T-helper 9 cell (primary cell): ENCODE measurements around the gene NACA2.
"Not testable (repeated sequence)": the region's sequence is repeated elsewhere in the genome, so short reads cannot be mapped to it uniquely, and the experiment has no call there.

ENCODE experiments used
- DNase-seq: peaks from one replicate; pipeline ENCODE4 v3.0.0-alpha.2; 2020

Gene NACA2

GRCh38 chr17:61598014-61598413, 7.0 kb upstream of the NACA2 start:
- DNase-seq: no peak

- DNase-seq: no peak
Measured at GRCh38 chr17:61597607-61598006, 6.6 kb upstream of the NACA2 start.

GRCh38 chr17:61595418-61596186, 4.6 kb upstream of the NACA2 start:
- no peak for DNase-seq

GRCh38 chr17:61594294-61594825, 3.3 kb upstream of the NACA2 start:
- no peak for DNase-seq

DNA sequence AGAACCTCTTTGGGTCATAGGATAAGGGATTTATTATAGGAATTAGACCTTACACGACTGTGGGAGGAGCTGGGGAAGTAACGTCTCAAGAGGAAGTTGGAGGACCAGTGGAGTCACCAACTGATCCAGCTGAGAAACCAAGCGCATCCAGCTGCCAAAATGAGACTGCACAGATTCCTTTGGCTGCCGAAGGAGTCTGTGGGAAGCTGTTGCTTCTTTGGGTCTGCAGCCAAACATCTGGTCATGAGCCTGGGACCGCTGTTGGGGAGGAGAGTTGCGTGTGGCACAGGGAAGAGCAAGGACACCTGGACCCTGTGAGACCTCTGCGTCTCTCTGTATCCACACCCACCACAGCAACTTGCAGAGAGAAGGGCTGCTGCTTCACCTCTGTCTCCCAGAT, 2.4 kb upstream of the NACA2 start:
- no peak for DNase-seq

- no peak for DNase-seq
Measured at GRCh38 chr17:61591930-61592329, 911 bp upstream of the NACA2 start.

DNA sequence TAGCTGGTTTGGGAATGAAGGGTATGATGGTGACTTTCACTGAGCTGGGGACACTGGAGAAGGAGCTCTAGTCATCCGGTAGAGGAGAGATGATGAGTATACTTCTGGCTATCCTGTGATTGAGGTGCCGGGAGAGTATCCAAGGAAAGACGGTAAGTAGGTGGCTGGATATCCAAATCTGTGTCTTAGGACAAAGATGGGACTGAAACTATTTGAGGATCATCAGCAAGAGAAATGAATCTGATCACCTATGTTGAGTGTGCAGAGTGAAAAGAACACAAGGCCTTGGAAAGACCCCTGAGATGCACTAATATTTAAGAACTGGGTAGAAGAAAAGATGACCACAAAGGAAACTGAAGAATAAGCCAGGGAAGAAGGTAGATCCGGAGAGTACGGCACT, 1.0 kb downstream of the NACA2 start:
- no peak for DNase-seq

DNA sequence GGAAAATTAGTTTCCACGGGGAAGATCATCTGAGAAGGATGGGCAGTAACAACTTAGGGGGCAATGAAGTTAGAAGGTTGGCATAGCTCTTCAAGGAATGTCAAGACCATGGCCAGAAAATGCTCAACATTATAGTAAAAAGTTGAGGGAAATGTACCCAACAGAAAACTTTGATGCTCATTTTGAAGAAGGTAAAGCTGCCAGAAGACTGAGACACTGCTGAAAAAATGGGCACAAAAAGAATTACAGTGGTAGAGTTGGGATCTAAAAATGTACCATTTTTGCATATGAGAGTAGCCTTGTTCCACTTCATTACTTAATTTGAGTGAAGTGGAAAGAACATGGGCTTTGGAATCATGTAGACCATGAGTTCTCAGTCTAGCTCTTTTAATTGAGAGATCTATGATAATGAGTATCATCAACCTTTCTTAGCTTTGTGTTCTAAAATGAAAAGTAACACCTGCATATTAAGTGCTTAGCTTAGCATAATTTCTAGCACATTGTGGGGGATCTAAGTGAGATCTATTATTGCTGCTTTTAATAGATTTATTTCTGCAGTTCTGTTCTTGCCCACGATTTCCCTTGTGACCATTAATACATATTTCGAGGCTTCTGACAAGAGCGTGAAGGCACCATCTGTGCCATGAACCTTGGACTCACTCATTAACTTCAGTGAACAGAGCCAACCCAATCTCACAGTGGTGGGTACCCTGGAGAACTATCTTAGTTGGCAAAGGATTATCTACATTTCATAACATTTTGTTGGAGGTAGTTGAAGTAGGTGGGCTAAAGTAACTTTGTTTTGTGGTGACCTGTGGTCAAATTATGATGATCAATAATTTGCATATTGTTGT, 3.0 kb downstream of the NACA2 start:
- DNase-seq: no peak

- DNase-seq: no peak
Measured at GRCh38 chr17:61587242-61587641, 3.8 kb downstream of the NACA2 start.

DNA sequence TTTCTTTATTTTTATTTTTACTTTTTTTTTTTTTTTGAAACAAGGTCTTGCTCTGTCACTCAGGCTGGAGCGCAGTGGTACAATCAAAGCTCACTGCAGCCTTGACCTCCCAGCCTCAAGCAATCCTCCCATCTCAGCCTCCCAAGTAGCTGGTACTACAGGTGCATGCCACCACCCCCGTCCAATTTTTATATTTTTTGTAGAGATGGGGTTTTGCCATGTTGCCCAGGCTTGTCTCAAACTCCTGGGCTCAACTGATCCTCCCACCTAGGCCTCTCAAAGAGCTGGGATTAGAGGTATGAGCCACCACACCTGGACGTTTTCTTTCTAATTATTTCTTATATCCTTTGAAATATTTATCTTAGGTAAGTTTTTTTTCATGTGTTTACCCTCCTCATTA, 4.4 kb downstream of the NACA2 start:
- not testable (repeated sequence) for DNase-seq

GRCh38 chr17:61586031-61586566, 4.9 kb downstream of the NACA2 start:
- no peak for DNase-seq

DNA sequence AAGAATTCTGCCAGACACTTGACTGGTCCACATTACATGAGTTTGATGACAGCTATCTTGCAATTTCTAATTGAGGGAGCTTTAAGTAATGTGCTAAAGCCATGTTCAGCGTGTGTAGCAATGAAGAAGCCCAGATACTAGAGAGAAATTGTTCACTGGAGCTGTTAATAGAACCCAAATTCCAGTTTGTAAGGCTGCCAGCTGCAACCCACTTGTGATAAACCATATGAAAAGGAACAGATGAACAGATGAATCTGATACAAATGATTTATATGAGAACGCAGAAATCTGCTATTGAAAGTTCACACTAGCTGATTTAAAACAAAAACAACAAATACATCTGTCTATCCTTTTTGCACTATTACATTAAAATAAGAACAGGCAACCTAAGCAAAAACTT, 6.2 kb downstream of the NACA2 start:
- no peak for DNase-seq

DNA sequence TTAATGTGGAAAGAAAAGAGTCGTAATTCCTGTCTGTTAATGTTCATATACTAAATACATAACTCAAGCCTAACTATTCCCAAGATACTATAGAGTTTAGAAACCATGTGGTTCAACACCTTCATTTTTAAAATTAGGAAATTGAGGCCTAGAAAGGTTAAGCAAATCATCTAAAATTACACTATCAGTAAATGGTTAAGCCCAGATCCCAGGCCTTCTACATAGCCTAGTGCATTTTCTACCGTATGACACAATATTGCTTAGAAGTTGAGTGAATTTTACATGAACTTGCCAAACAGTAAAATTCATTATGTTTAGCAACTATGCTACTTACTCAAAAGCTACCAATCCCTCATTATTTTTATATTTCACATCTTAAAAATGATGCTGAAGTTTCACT, 6.8 kb downstream of the NACA2 start:
- DNase-seq: no peak

DNA sequence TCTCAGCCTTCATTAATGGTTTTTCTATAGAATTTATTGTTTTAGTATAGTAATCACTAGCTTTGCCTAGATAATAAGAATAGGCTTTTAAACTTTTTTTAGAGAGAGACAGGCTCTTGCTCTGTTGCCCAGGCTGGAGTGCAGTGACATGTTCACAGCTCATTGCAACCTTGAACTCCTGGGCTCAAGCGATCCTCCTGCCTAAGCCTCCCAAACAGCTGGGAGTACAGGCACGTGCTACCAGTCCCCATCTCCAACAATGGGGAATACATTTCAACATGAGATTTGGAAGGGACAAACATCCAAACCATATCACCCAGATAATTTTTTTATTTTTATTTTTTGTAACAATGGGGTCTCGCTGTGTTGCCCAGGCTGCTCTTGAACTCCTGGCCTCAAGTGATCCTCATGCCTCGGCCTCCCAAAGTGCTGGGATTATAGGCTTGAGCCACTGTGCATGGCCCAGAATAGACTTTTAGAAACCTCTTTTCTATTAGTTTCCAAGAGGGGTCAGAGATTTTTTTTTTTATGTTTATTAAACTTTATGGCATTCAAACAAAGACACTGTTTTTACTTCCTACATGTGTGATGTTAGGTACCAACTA, 7.3 kb downstream of the NACA2 start:
- no peak for DNase-seq

GRCh38 chr17:61583242-61583641, 7.8 kb downstream of the NACA2 start:
- DNase-seq: no peak

- DNase-seq: no peak
Measured at GRCh38 chr17:61582593-61582992, 8.4 kb downstream of the NACA2 start.

- no peak for DNase-seq
Measured at GRCh38 chr17:61581611-61582349, 9.2 kb downstream of the NACA2 start.

DNA sequence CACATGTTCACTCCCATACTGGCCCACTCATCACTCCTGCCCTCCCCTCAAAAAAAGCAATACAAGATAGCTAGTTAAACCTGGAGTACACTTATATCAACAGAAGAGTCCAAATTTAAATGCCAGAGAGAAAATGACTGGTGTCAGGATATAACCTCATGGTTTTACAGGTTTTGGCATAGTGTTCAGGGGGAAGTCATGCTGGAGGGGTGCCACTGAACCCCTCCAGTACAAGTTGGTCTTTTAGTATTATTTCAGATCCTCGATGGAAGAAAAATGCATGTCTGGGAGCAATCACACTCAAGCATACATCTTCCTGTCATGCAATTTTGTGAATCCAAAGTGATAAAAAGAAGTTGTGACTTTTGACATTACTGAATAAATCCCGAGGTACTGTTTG, 10.5 kb downstream of the NACA2 start:
- DNase-seq: no peak

- DNase-seq: no peak
Measured at GRCh38 chr17:61579961-61580360, 11.1 kb downstream of the NACA2 start.

DNA sequence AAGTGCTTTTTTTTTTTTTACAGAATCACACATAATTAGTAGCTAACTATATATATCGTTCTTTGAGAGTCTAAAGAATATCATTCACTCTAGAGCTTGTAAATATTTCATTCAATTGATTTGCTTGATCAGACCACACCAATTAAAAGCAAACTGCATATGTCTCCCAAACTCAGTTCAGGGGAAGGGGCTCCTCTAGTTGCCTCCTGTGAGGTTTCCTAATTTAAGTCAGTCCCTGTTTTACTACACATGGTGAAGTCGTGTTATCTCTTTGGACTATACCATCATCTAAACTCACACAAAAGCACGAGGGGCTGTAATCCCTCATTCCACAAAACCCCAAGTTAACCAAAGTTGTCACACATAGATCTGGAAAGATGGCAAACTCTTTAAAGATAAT, 11.7 kb downstream of the NACA2 start:
- DNase-seq: no peak

- DNase-seq: no peak
Measured at GRCh38 chr17:61578645-61579044, 12.4 kb downstream of the NACA2 start.

- DNase-seq: no peak
Measured at GRCh38 chr17:61575983-61576382, 15.0 kb downstream of the NACA2 start.
